HG03521 (cell line): Measurements from ENCODE around the gene NYAP2.

Source experiments
- ATAC-seq: cut with Tn5 transposase; IDR thresholded peaks from one replicate; pipeline ENCODE4 v1.9.1; 2021; ENCODE audit warnings: mild to moderate bottlenecking, moderate library complexity; ENCODE audit not compliant: unreplicated experiment

NYAP2 gene

DNA sequence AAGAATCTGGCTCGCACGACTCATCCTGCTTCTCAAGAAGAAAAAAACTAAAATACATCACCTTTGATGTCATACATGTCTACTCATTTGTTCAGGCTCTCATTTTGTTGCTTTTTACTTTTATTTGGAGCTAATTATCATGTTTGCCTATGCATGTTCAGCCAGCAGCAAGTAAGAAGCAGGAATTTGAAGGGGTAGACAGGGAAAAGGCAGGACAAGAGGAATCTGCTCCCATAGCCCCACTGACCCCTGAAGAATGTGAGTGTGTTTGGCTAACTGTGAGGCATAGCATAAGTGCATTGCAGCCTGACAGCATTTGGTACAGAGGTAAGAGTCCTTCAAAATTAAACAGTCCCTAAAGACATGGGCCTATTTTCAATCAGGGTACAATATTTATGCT lies 72.7 kb downstream of the NYAP2 start:
- no peak for ATAC-seq

DNA sequence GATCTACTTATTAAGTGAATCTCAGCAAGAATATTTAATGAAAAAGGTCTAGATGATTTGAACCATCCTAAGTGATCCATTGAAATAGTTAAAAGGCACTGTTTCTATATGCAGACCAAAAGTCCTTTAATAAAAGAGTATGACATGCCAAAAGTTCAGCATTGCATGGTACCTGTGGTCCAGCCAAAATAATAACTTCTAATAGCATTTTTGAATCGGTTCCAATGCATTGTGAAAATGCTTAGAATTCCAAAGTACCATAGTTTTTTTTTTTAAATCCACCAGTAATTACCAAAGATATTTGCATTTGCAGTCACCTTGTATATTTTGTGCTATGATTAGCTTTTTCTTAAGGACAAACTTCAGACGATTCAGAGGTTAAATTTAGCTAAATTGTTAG lies 79.9 kb downstream of the NYAP2 start:
- ATAC-seq, result no peak

DNA sequence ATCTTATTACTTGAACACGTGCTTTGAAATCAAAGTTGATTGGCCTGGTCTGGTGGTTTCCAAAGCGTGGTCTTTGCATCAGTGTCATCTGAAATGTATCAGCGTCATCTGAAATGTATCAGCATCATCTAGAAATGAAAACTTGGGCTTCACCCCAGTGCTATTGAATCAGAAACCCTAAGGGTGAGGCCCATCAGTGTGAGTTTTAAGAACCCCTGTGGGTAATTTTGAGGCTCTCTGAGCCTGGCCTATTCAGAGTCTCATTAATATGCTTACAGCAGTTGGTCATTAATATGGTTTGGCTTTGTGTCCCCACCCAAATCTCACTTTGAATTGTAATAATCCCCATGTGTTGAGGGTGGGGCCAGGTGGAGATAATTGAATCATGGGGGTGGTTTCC lies 85.2 kb downstream of the NYAP2 start:
- no peak for ATAC-seq

DNA sequence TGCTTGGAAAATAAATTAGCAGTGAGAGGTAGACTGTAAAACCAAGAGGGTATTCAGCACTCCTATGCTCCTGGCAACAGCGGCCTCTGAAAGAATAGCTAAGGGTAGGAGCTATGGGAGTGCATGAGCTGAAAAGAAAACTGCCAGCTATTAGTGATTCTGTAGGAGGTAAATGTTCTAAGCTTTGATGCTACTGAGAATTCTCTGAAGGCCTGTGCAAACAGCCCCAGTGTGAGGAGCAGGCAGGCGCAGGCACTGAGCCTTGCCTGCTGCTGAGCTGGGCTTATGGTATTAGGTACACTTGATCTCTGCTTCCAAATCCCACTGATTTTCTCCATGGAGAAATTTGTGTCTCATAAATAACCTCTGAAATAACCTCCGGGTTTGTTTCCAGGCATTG lies 86.7 kb downstream of the NYAP2 start:
- ATAC-seq, result no peak

DNA sequence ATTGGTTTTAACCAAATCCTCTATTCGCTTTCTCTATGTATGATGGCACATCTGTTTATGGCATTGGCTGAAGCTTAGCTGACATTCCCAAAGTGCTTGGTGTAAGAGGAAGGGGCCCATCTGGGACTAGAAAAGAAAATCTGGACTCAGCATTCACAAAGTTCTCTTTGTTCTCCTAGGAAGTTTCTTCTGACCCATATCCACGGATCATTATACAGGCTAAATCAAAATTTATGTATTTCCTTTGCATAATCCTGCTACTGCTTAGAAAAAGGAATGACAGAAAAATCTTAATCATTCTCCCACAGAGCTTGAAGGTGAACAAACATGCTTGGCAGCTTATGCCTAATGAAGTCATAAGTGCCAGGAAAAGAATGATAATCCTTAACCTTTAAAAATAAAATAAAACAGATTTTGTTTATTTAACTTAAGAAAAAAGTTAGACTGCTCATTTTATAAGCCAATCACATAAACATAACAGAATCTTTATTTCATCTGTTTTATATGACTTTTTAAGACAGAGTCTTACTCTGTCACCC lies 88.4 kb downstream of the NYAP2 start:
- no peak for ATAC-seq

DNA sequence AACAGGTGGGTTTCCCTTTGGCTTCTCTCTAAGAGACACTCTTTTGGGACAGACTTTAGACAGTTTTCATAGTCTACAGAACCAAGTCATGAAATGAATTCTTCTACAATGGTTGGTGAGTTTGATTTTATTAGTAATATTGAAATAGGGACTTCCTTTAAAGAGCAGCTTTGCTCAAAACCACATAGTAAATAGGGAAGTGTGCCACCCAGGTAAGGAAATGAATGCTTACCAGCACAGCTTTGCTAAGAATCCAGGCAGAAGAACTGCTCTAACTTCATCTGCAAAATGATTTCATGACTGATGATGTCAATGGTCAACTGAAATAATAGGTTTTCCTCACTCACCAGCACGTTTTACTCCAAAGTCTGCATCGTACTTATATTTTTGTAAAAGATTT lies 89.2 kb downstream of the NYAP2 start:
- ATAC-seq, result no peak

DNA sequence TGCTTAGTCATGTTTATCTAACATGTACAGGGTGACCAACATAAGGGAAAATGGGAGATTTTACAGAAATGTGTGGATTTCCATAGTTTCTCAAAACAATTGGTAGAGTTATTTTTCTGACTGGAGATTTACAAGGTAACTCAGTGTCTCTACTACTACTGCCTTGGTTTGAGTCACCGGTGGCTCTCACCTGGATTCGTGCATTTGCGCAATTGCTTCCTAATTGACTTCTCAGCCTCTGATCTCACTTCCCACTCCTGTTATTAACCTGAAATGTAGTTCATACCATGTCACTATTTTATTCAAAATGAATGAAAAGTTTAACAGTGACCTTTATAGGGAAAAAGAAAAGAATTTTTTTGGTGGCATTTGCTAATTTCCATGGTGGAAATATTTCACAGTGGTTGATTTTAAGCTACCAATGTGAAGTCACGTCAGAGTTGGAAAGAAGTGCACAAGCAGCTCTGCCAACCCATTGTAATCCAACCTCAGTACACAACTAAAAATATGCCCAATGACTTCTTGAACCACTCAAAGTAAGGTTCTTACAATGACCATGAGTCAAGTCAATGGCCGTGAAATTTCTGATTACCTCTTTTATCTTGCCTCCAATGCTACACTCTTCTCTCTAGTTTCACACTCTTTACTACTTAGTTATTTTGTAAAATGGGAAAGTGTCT lies 94.0 kb downstream of the NYAP2 start:
- no peak for ATAC-seq

DNA sequence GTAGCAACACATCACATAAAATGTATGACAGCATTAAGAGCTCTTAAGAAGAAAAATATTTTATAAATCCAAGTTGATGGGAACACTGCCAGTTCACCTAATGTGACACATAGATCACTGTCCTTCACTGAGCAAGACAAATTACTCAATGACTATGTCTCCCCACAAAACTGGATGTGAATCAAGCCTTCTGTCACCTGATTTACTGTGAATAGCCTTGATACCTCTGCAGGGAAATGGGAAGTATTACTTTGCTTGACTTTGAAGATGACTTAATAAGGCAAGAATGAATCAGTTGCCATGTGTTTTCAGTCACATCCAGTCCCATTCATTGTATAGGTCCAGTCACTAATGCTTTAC lies 94.6 kb downstream of the NYAP2 start:
- no peak for ATAC-seq

DNA sequence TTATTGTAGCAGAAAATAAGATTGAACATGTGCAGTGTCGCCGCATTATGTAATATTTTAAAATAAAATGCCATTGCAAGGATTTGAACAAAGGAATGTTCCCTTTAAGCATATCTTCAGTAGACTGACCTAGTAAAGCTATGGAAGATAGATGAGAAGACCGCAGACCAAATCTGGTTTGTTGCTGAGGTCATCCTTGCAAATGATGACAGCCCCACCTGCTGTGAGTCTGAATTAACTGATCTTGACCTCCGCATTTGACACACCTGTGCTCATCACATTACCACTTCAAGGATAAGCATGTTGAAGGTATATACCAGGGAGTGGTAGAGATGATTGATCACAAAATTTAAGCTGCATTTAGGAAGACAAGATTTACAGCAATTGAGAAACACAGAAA lies 96.2 kb downstream of the NYAP2 start:
- no peak for ATAC-seq

DNA sequence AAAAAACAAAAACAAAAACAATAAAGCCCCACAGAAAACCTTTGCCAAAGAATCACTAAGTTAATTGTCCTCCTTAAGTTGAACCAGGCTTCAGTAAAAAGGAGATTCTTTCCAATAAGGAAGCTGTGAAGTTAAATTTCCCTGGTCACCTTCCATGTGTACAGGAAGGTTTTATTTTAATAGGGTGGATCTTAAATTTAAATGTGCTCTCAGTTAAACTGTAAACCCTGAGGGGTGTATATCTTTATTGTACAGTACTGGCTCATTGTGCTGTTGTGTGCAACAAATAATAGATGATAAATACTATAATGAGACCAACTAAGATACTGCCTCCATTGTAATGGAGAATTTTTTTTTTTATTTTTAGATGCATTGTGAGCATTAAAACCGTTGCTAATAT lies 97.1 kb downstream of the NYAP2 start:
- no peak for ATAC-seq

DNA sequence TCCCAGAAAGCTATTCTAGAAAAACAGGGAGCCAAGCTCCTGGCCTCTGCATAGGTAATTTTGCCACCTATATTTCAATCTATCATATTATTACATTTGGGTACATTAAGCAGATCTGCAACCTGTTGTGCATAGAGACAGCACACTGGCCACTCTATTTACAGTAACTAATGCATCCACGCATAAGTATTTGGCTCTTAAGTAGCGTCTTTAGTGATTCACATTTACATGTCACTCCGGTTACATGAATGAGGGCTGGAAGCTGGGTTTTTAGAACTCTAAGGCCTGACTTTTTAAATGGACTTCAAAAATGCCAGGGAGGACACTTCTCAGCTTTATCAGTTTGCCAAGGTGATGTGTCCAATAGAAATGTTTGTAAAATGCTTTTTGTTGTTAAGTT lies 97.7 kb downstream of the NYAP2 start:
- ATAC-seq, result no peak

DNA sequence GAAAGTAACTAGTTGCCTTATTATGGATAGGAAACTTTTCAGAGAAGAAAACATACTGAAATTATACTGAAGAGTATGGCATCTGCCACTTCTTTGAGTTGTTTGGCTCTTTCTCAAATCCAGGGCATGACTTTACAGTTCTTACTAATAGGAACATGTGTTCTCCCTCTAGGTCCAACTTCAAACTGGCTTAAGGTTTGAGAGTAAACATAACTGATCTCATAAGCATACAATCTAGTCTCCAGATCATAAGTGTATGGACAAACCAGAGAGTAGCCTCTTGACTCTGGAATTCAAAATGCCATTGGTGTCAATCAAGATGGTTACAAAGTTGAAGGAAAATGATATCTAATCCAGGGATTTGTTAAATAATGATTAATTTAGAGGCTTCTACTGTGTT lies 101.5 kb downstream of the NYAP2 start:
- no peak for ATAC-seq

DNA sequence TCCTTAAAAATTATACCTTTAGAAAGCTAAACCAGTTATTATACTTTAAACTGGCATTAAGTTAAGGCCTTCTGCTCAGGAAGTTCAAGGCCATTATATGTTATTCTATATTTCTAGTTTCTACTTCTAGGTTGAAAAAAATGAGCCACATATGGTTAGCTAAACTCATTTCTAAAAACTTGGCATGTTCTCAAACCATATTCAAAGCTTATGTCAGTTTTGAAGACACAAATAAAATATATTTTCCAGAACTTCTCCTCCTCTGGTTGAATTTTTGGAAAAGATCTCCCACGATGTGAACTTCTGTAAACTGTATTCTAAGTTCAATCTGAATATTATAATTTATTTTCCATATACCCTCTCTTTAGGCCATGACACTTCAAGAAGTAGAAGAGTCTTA lies 103.5 kb downstream of the NYAP2 start:
- no peak for ATAC-seq

DNA sequence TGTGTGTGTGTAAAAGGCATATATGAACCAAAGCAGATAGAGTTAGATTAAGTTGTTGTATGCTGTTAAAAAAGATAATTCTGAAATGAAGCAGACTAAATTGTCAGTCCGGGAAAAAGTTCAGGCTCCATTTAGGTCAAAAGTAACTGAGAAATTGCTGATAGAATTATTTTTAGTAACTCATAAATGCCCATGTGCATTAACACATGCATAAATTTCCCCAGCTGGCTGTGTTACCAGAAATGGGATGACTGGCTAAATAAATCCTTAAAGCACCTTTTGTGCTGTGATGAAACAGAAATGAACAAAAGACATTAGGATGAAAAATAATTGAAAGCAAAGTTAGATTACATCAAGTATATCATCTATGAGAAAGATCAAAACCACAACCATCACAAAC lies 111.3 kb downstream of the NYAP2 start:
- no peak for ATAC-seq

DNA sequence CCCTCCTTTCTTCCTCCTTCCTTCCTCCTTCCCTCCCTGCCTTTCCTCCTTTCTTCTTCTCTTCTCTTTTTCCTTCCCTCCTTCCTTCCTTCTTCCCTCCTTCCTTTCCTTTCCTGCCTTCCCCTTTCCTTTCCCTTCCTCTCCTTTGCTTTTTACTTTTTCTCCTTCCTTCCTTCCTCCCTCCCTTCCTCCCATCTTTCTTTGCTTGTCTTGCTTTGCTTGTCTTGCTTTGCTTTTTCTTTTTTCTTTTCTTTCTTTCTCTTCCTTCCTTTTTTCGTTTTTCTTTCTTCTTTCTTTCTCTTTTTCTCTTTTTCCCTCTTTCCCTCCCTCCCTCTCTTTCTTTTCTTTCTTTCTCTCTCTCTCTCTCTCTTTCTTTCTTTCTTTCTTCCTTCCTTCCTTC lies 113.0 kb downstream of the NYAP2 start:
- no peak for ATAC-seq

DNA sequence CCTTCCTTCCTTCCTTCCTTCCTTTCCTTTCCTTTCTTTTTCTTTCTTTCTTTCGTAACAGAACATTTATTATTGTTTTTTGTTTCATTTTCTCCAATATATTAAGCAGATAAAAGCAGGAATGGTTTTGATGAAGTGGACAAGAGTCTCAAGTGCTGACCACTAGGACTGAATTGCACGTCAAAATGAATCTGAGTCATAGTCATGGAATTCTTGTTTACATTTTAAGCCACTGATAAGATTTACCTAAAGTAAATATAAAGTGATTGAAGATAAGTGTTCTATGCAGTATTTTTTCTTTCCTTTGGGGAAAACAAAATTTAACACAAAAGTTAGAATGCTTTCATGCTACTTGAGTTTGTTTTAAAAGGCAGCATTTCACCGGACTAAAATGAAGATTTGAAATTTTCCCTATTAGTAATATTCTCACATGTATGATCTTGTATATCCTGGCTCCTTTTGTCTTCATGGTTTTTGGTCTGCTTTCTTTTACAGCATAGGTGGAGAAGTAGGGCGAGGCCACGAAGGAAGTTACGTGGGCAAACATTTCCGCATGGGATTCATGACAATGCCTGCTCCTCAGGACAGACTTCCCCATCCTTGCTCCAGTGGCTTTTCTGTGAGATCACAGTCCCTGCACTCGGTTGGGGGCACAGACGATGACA lies 113.5 kb downstream of the NYAP2 start:
- ATAC-seq, result no peak

DNA sequence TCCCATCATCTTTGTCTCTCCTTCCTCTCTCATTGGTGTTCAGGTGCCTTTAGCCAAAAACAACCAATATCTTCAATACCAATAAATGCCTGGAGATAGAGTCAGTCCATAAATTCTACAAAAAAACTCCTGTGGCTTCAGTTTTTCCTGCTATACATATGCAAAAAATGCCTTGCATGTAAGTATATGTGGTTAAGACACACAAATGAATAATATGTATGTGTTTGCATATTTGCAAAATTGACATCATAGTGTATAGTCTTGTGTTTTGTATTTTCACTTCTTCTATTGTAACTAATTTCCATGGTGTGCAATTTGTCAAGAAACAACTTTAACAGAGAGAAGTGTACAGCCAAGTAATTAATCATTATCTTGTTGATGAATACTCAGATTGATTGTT lies 115.5 kb downstream of the NYAP2 start:
- ATAC-seq, result no peak

DNA sequence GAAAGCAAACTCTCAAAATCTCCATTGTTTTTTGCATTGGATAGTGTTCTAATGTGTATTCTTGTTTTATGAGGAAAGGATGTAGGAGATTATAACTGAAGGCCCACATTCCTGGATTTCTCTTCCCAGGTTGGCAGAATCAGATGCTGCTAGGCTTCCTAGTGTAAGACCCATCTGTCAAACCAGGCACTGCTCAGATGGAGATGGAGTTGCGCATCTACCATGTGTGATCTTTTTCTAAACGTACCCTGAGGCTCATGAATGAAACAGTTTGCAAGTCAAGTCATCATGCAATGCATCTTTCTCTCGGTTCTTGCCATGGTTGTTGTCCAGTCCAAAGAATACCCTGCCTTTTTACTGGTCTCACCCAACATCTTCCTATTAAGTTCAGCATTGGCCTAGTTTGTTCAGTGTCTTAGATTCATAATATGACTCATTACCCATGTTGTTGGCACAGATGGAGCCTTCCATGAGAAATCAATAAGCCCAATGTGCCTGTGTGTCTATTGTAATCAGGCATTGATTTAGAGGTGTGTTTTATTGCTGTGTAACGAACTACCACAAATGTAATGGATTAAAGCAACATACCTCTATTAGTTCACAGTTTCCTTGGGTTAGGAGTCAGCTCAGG lies 127.4 kb downstream of the NYAP2 start:
- ATAC-seq, result no peak

DNA sequence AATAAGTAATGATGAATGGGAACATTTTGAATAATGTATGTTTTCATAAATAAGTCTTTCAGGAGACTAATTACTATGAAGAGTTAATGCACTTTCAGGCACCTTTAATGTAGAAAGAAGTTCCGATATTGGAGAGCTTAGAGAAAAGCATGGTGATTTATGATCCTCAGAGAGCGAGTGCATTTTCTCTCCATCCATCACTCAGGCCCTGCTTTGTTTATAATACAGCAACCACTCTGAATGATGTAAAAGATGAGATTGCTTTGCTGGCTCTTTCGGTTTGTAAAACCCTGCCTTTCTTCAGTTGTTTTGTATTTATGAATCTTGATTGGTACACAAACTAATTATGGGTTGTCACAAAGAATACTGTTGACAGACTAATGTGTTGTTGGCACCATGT lies 132.0 kb downstream of the NYAP2 start:
- no peak for ATAC-seq

DNA sequence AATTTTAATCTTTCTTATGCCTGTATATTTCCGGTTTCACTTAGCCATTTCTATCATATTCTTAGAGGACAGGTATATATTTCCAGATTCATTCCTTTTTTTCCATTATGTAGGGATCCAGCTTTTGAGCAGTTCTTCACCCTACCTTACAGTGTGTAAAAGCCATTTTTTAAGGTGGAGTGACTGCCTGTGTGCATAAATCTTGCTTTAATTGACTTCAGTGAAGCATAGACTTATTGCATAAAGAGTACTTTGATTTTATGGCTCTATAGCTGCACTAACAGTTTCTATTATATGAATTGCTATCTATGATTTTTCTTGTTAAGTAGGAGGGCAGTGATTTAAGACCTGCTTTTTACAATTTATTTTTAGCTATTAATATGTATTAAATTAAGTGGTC lies 132.6 kb downstream of the NYAP2 start:
- ATAC-seq, result no peak

DNA sequence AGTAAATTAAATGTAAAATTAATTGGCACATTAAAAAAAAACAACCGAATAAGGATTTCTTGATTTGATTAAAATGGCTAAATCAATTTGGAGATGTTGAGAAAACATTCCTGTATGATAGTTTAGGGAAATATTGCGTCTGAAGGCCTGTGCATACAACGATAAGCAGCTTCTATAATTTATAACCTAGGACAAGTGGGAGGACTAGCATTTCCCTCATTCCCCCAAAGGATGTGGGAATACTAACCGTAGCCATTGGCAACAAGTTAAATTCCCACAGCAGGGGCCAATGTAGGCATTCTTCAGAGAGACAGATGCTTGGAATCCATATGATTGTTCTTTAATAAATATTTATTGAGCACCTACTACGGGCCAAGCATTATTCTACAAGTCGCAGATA lies 134.5 kb downstream of the NYAP2 start:
- ATAC-seq, result no peak

DNA sequence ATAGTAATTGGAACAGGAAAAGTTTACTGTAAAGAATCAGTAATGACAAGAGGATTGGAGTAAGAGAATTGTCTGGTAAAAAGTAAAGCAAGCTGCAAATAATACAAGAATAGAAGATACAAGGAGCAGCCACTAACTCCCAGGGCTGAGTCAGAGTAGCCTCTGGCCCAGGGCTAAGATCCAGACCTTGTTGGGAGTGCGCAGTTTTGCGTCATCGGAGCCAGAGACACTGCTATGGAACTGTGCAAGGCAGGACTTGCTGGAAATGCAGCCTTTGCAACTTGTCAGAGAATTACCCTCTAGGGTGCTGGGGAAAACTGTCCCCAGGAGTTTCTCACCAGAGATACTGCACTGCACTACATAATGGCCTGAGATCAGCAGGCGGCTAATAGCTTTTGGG lies 135.2 kb downstream of the NYAP2 start:
- no peak for ATAC-seq
